ENCODE results near the gene MSRB3.

Gene MSRB3

DNA sequence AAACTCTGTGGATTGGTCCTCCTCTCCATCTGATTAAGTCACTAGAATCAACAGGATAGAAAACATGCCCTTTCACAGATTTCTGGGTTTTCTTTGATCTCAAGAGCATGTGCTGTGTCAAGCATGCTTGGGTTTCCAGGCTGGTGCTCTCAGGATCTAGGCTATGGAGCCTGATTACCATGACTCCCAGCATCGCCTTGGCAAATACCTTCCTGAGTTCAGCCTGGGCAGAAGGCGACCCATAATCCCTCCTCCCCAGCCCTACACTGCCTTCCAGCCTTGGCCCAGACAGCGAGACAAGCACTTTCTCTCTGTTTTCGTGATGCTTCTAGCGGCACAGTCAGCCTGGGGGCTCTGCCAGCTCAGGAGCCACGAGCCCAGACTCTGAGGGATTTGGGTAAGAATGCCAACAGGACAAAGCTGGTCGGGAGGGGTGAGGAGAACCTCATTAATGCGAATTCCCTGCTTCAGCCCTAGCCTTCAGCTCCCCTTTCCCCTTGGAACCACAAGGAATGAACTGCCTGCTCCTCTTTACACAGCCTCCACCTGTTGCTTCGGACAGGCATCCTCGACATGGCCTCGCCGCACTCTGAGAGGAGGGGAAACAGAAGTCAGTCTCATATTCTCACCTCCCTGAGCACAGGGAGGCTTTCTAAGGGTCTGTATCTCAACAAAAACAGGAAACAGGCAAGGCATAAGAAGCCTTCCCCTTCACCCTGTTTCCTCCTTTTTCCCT lies 227.1 kb downstream of the MSRB3 start:
- Histone ChIP-seq H3K9me3 (ENCODE audit: insufficient read depth, low read depth, low read length) (no peaks in the 10 kb centered on the region), H4K20me1 (ENCODE audit: insufficient read depth, low read length, poor library complexity, severe bottlenecking) (no peaks in the 10 kb centered on the region), H3K4me2 (ENCODE audit: low read depth, low read length, poor library complexity, severe bottlenecking) (no peak overlapping the region), H3K27me3 (ENCODE audit: insufficient read depth, low read length, poor library complexity, severe bottlenecking) (peaks cover 15% of the 10 kb centered on the region), H3K4me3 (ENCODE audit: low read length, poor library complexity, severe bottlenecking) (no peak overlapping the region), H3K9me2 (replicated peaks; ENCODE audit: low read depth, low read length) (no peaks in the 10 kb centered on the region), H3K79me2 (ENCODE audit: insufficient read depth, low read length) (no peaks in the 10 kb centered on the region), H2AFZ (ENCODE audit: low read length) (no peak overlapping the region), H3K36me3 (ENCODE audit: insufficient read depth, low read length) (no peaks in the 10 kb centered on the region), H3F3A (ENCODE audit: low read depth) (no peaks in the 10 kb centered on the region), H3K4me1 (ENCODE audit: insufficient read depth, low read length, poor library complexity, severe bottlenecking) (no peaks in the 10 kb centered on the region), H3K9ac (ENCODE audit: low read depth, low read length, poor library complexity, severe bottlenecking) (no peak overlapping the region)
- TF ChIP-seq, protein P1, sequence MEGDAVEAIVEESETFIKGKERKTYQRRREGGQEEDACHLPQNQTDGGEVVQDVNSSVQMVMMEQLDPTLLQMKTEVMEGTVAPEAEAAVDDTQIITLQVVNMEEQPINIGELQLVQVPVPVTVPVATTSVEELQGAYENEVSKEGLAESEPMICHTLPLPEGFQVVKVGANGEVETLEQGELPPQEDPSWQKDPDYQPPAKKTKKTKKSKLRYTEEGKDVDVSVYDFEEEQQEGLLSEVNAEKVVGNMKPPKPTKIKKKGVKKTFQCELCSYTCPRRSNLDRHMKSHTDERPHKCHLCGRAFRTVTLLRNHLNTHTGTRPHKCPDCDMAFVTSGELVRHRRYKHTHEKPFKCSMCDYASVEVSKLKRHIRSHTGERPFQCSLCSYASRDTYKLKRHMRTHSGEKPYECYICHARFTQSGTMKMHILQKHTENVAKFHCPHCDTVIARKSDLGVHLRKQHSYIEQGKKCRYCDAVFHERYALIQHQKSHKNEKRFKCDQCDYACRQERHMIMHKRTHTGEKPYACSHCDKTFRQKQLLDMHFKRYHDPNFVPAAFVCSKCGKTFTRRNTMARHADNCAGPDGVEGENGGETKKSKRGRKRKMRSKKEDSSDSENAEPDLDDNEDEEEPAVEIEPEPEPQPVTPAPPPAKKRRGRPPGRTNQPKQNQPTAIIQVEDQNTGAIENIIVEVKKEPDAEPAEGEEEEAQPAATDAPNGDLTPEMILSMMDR (conservative IDR thresholded peaks at IDR 0.05; ENCODE audit: low read length): no peak
- TF ChIP-seq EZH2phosphoT487 (IDR thresholded peaks at IDR 0.05; ENCODE audit: borderline replicate concordance): no peak

DNA sequence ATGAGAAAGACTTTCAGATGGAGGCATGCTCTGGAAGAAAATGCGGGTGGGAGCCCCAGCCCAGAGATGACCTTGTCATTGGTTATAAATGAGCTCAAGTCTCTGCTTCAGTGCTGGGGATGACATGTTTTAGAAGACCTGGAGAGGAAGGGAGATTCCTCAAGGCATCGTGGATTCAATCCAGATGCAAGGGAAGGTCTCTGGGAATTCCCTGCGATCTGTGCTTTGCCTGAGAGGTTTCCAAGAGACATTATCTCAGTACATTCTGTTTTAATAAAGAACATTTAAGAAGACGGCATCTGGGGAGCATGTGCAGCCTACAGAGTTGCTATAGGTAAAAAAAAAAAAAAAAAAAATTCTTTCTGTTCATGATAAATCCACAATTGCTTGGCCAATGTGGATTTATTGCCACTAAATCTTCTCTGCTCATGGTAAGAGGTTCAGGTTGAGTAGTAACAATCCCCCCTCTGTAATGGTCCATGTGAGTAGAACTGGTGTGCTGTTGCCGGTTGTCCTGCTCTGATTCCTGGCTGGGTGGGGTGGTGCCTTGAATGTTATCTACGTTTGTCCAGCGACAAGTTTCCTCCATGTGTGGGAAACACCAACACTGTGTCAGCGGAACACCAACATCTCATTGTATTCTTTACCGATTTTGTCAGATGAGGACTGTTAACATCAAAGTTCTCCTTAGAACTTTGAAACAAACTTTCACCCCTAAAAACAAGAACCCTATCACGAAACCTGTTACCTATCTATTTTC lies 230.0 kb downstream of the MSRB3 start:
- Histone ChIP-seq H3K9me3 (ENCODE audit: insufficient read depth, low read depth, low read length) (no peaks in the 10 kb centered on the region), H3K4me3 (ENCODE audit: low read length, poor library complexity, severe bottlenecking) (no peak overlapping the region), H4K20me1 (ENCODE audit: insufficient read depth, low read length, poor library complexity, severe bottlenecking) (no peaks in the 10 kb centered on the region), H3F3A (ENCODE audit: low read depth) (no peaks in the 10 kb centered on the region), H3K9me2 (replicated peaks; ENCODE audit: low read depth, low read length) (no peaks in the 10 kb centered on the region), H3K4me1 (ENCODE audit: insufficient read depth, low read length, poor library complexity, severe bottlenecking) (no peaks in the 10 kb centered on the region), H3K36me3 (ENCODE audit: insufficient read depth, low read length) (no peaks in the 10 kb centered on the region), H3K79me2 (ENCODE audit: insufficient read depth, low read length) (no peaks in the 10 kb centered on the region), H3K4me2 (ENCODE audit: low read depth, low read length, poor library complexity, severe bottlenecking) (no peak overlapping the region), H2AFZ (ENCODE audit: low read length) (no peak overlapping the region), H3K9ac (ENCODE audit: low read depth, low read length, poor library complexity, severe bottlenecking) (no peak overlapping the region), H3K27me3 (ENCODE audit: insufficient read depth, low read length, poor library complexity, severe bottlenecking) (peaks cover 9% of the 10 kb centered on the region)
- TF ChIP-seq, protein P1 (conservative IDR thresholded peaks at IDR 0.05; ENCODE audit: low read length): no peak

DNA sequence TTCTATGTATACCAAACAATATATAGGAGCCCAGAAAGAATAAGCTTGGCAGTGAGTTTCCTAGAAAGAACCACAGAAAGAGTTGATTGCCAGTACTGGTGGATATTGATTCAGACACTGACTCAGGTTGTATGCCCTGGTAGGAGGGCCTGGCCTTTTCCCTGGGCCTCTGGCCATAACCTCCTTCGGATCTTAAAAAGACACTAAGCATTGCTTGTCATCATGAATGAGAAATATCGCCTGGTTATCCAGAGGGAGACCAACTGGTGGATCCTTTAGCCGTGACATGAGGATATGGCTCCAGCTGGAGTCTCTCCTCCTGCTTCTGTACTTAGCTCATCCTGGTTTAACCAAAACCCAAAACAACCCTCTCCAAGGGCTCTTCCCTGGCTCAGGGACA lies 231.5 kb downstream of the MSRB3 start:
- Histone ChIP-seq H3K36me3 (ENCODE audit: insufficient read depth, low read length) (no peaks in the 10 kb centered on the region), H3K79me2 (ENCODE audit: insufficient read depth, low read length) (no peaks in the 10 kb centered on the region), H3K4me2 (ENCODE audit: low read depth, low read length, poor library complexity, severe bottlenecking) (no peak overlapping the region), H2AFZ (ENCODE audit: low read length) (no peak overlapping the region), H3K9me3 (ENCODE audit: insufficient read depth, low read depth, low read length) (no peaks in the 10 kb centered on the region), H3K4me1 (ENCODE audit: insufficient read depth, low read length, poor library complexity, severe bottlenecking) (no peaks in the 10 kb centered on the region), H3K27me3 (ENCODE audit: insufficient read depth, low read length, poor library complexity, severe bottlenecking) (peaks cover 9% of the 10 kb centered on the region), H3F3A (ENCODE audit: low read depth) (no peaks in the 10 kb centered on the region), H3K9ac (ENCODE audit: low read depth, low read length, poor library complexity, severe bottlenecking) (no peak overlapping the region), H4K20me1 (ENCODE audit: insufficient read depth, low read length, poor library complexity, severe bottlenecking) (no peaks in the 10 kb centered on the region), H3K4me3 (ENCODE audit: low read length, poor library complexity, severe bottlenecking) (no peak overlapping the region), H3K9me2 (replicated peaks; ENCODE audit: low read depth, low read length) (no peaks in the 10 kb centered on the region)
- no peak for TF ChIP-seq EZH2phosphoT487 (IDR thresholded peaks at IDR 0.05; ENCODE audit: borderline replicate concordance)
- TF ChIP-seq, protein P1 (conservative IDR thresholded peaks at IDR 0.05; ENCODE audit: low read length): no peak
